Measurements from ENCODE around the gene ADGB.
"Not testable (repeated sequence)": the region's sequence is repeated elsewhere in the genome, so short reads cannot be mapped to it uniquely, and the experiment has no call there.

Gene ADGB

GRCh38 chr6:146781836-146782235 is 183.1 kb downstream of the ADGB start:
- Histone ChIP-seq H3K4me1 (ENCODE audit: insufficient read depth, poor library complexity, severe bottlenecking) (no peaks in the 10 kb centered on the region), H3K9me3 (ENCODE audit: severe bottlenecking) (no peaks in the 10 kb centered on the region), H3K36me3 (ENCODE audit: low read depth) (no peaks in the 10 kb centered on the region), H3K27me3 (ENCODE audit: insufficient read depth, poor library complexity, severe bottlenecking) (no peaks in the 10 kb centered on the region), H3K27ac (ENCODE audit: poor library complexity, severe bottlenecking) (no peak overlapping the region), H3K4me3 (ENCODE audit: severe bottlenecking) (no peak overlapping the region)
- TF ChIP-seq CTCF (IDR thresholded peaks at IDR 0.05; ENCODE audit: poor library complexity, severe bottlenecking), result no peak
- ATAC-seq (ENCODE audit: low read depth) (no peak), DNase-seq (ENCODE audit: low spot score) (no peak)

- no peak for DNase-seq (ENCODE audit: low spot score)
- H3K36me3 ChIP-seq (ENCODE audit: low read depth), result no peaks in the 10 kb centered on the region
Measured at GRCh38 chr6:146785001-146785585, 186.3 kb downstream of the ADGB start.

GRCh38 chr6:146787876-146788508 is 189.2 kb downstream of the ADGB start:
- TF ChIP-seq CTCF (IDR thresholded peaks at IDR 0.05; ENCODE audit: poor library complexity, severe bottlenecking), result no peak
- DNase-seq (ENCODE audit: low spot score) (no peak), ATAC-seq (ENCODE audit: low read depth) (no peak)
- H3K36me3 ChIP-seq (ENCODE audit: low read depth), result no peaks in the 10 kb centered on the region
- H3K27ac ChIP-seq (ENCODE audit: poor library complexity, severe bottlenecking), result no peak overlapping the region
- no peaks in the 10 kb centered on the region for H3K27me3 ChIP-seq (ENCODE audit: insufficient read depth, poor library complexity, severe bottlenecking)
- no peaks in the 10 kb centered on the region for H3K9me3 ChIP-seq (ENCODE audit: severe bottlenecking)
- H3K4me3 ChIP-seq (ENCODE audit: severe bottlenecking), result no peak overlapping the region
- H3K4me1 ChIP-seq (ENCODE audit: insufficient read depth, poor library complexity, severe bottlenecking), result no peaks in the 10 kb centered on the region

More at GRCh38 chr6:146785001-146785585, 186.3 kb downstream of the ADGB start:
- Histone ChIP-seq H3K9me3 (ENCODE audit: severe bottlenecking) (no peaks in the 10 kb centered on the region), H3K4me1 (ENCODE audit: insufficient read depth, poor library complexity, severe bottlenecking) (no peaks in the 10 kb centered on the region), H3K27me3 (ENCODE audit: insufficient read depth, poor library complexity, severe bottlenecking) (no peaks in the 10 kb centered on the region), H3K4me3 (ENCODE audit: severe bottlenecking) (no peak overlapping the region), H3K27ac (ENCODE audit: poor library complexity, severe bottlenecking) (no peak overlapping the region)
- ATAC-seq (ENCODE audit: low read depth), result peak; percentile 84
- TF ChIP-seq CTCF (IDR thresholded peaks at IDR 0.05; ENCODE audit: poor library complexity, severe bottlenecking), result peak; percentile 75

GRCh38 chr6:146790561-146791091 is 191.9 kb downstream of the ADGB start:
- DNase-seq (ENCODE audit: low spot score) (no peak), ATAC-seq (ENCODE audit: low read depth) (no peak)
- Histone ChIP-seq H3K27me3 (ENCODE audit: insufficient read depth, poor library complexity, severe bottlenecking) (no peaks in the 10 kb centered on the region), H3K4me1 (ENCODE audit: insufficient read depth, poor library complexity, severe bottlenecking) (no peaks in the 10 kb centered on the region), H3K4me3 (ENCODE audit: severe bottlenecking) (no peak overlapping the region), H3K36me3 (ENCODE audit: low read depth) (no peaks in the 10 kb centered on the region), H3K27ac (ENCODE audit: poor library complexity, severe bottlenecking) (no peak overlapping the region), H3K9me3 (ENCODE audit: severe bottlenecking) (no peaks in the 10 kb centered on the region)
- TF ChIP-seq CTCF (IDR thresholded peaks at IDR 0.05; ENCODE audit: poor library complexity, severe bottlenecking), result no peak

- Histone ChIP-seq H3K27me3 (ENCODE audit: insufficient read depth, poor library complexity, severe bottlenecking) (no peaks in the 10 kb centered on the region), H3K36me3 (ENCODE audit: low read depth) (no peaks in the 10 kb centered on the region), H3K4me1 (ENCODE audit: insufficient read depth, poor library complexity, severe bottlenecking) (no peaks in the 10 kb centered on the region), H3K4me3 (ENCODE audit: severe bottlenecking) (no peak overlapping the region), H3K27ac (ENCODE audit: poor library complexity, severe bottlenecking) (no peak overlapping the region), H3K9me3 (ENCODE audit: severe bottlenecking) (no peaks in the 10 kb centered on the region)
- DNase-seq (ENCODE audit: low spot score), result no peak
- TF ChIP-seq CTCF (IDR thresholded peaks at IDR 0.05; ENCODE audit: poor library complexity, severe bottlenecking), result no peak
- no peak for ATAC-seq (ENCODE audit: low read depth)
Measured at GRCh38 chr6:146791930-146792329, 193.2 kb downstream of the ADGB start.

GRCh38 chr6:146793218-146793617 is 194.4 kb downstream of the ADGB start:
- not testable (repeated sequence) for H3K9me3 ChIP-seq (ENCODE audit: severe bottlenecking); H3K27ac ChIP-seq (ENCODE audit: poor library complexity, severe bottlenecking); H3K4me3 ChIP-seq (ENCODE audit: severe bottlenecking); H3K4me1 ChIP-seq (ENCODE audit: insufficient read depth, poor library complexity, severe bottlenecking); H3K36me3 ChIP-seq (ENCODE audit: low read depth); DNase-seq (ENCODE audit: low spot score); ATAC-seq (ENCODE audit: low read depth); H3K27me3 ChIP-seq (ENCODE audit: insufficient read depth, poor library complexity, severe bottlenecking)

Data from RWPE2 (cell line).